Measurements from ENCODE around the gene KNDC1. TPM values are rescaled to one million over a fixed set of nuclear protein-coding genes. Genes with fewer than 3 reads are reported as not detected.

Gene KNDC1
- total and polyA plus RNA-seq, 2 donors (not counting 3 experiments of a cell fraction or from before 2014, with no cell fraction given), result not detected

DNA sequence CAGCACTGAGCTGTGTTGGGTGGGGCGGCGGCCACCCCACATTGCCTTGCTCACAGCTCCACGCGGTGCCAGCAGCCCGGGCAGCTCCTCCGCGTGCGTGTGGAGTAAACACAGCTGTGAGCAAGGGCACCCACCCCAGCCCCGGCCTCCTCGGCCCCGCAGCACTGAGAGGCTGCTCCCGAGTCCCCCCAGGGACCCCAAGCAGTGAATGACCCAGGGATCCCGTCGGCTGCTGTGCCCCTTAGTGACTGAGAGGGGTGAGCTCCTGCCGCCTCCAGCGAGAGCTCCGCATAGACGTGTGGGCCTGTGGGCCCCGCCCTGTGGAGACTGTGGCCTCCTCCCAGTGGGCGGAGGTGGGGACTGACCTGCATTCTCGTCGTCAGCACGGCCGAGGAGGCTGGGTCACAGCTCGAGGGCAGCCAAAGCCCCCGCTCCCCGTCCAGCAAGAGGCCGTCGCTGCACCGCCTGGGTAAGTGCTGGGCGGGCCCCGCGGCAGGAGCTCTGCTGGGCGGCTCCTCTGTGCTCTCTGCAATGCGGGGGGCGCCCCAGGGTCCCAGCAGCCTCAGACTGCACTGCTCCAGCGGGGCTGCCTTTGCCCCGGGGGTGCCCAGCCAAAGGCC, 40.1 kb downstream of the KNDC1 start:
- H3K27ac ChIP-seq (ENCODE audit: insufficient read depth, low read depth, low read length), result no peak overlapping the region
- H3K9ac ChIP-seq (replicated peaks; ENCODE audit: extremely low read depth, insufficient read depth, low read length), result no peak overlapping the region
- CTCF ChIA-PET, result no interaction called here
- H3K4me3 ChIP-seq (replicated peaks in 1 of 3; ENCODE audit: insufficient read depth in 1 of 3, low read depth in 1 of 3, low read length in 3 of 3), result no peak overlapping the region
- no peaks in the 10 kb centered on the region for H3K9me1 ChIP-seq (replicated peaks; ENCODE audit: control insufficient read depth, extremely low read depth, insufficient read depth, low read length)
- FAIRE-seq (no peak), DNase-seq (ENCODE audit: low read depth, low spot score) (no peak)
- H2AFZ ChIP-seq (ENCODE audit: low read depth, low read length), result no peak overlapping the region
- intact Hi-C loops (cut with micrococcal nuclease), result no loop called here
- no peaks in the 10 kb centered on the region for H3K9me3 ChIP-seq (replicated peaks; ENCODE audit: control insufficient read depth, insufficient read depth, low read length)
- POLR2A ChIA-PET, result no interaction called here
- no peaks in the 10 kb centered on the region for H4K20me1 ChIP-seq (replicated peaks; ENCODE audit: control insufficient read depth, extremely low read depth, insufficient read depth, low read length)
- no peak overlapping the region for H3K4me2 ChIP-seq (ENCODE audit: insufficient read depth, low read length)
- H3K27me3 ChIP-seq (ENCODE audit: control insufficient read depth in 2 of 2, insufficient read depth in 2 of 2, low read length in 2 of 2), result no peaks in the 10 kb centered on the region
- no peaks in the 10 kb centered on the region for H3K4me1 ChIP-seq (ENCODE audit: control insufficient read depth, extremely low read depth, insufficient read depth, low read length)
- TF ChIP-seq EZH2 (IDR thresholded peaks at IDR 0.05; ENCODE audit: borderline replicate concordance, low read depth, low read length, severe bottlenecking) (no peak), JUN (IDR thresholded peaks at IDR 0.05; ENCODE audit: borderline replicate concordance, insufficient read depth, insufficient read length, low read depth) (no peak), FOS (IDR thresholded peaks at IDR 0.05; ENCODE audit: borderline replicate concordance, insufficient read depth, low read length) (no peak), POLR2A (IDR thresholded peaks at IDR 0.05; ENCODE audit: low read depth, low read length) (no peak), MYC (IDR thresholded peaks at IDR 0.05; ENCODE audit: low read depth, low read length) (no peak), GATA2 (IDR thresholded peaks at IDR 0.05; ENCODE audit: insufficient read depth, insufficient read length, low read depth, low read length) (no peak), POLR2AphosphoS5 (IDR thresholded peaks at IDR 0.05; ENCODE audit: insufficient read depth, low read depth, low read length) (no peak)
- TF ChIP-seq, protein P1, sequence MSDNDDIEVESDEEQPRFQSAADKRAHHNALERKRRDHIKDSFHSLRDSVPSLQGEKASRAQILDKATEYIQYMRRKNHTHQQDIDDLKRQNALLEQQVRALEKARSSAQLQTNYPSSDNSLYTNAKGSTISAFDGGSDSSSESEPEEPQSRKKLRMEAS (IDR thresholded peaks at IDR 0.05; ENCODE audit: insufficient read depth, insufficient read length), result no peak
- TF ChIP-seq, protein P2, sequence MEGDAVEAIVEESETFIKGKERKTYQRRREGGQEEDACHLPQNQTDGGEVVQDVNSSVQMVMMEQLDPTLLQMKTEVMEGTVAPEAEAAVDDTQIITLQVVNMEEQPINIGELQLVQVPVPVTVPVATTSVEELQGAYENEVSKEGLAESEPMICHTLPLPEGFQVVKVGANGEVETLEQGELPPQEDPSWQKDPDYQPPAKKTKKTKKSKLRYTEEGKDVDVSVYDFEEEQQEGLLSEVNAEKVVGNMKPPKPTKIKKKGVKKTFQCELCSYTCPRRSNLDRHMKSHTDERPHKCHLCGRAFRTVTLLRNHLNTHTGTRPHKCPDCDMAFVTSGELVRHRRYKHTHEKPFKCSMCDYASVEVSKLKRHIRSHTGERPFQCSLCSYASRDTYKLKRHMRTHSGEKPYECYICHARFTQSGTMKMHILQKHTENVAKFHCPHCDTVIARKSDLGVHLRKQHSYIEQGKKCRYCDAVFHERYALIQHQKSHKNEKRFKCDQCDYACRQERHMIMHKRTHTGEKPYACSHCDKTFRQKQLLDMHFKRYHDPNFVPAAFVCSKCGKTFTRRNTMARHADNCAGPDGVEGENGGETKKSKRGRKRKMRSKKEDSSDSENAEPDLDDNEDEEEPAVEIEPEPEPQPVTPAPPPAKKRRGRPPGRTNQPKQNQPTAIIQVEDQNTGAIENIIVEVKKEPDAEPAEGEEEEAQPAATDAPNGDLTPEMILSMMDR (IDR thresholded peaks at IDR 0.05; ENCODE audit: extremely low read depth in 1 of 2, insufficient read depth in 1 of 2, low read depth in 1 of 2, low read length in 2 of 2), result no peak
- no peaks in the 10 kb centered on the region for H3K79me2 ChIP-seq (ENCODE audit: control insufficient read depth, insufficient read depth, low read length)
- BruUV-seq (replicated peaks), result no TSS peak
- no peaks in the 10 kb centered on the region for H3K36me3 ChIP-seq (ENCODE audit: control insufficient read depth in 2 of 2, extremely low read depth in 1 of 2, insufficient read depth in 2 of 2, low read length in 2 of 2)
- dilution Hi-C loops (cut with MboI; ENCODE audit: extremely low pct_ligation_motif_present, low sequenced_read_pairs), result no loop called here
